ENCODE results near the gene C14orf119.

The C14orf119 gene

DNA sequence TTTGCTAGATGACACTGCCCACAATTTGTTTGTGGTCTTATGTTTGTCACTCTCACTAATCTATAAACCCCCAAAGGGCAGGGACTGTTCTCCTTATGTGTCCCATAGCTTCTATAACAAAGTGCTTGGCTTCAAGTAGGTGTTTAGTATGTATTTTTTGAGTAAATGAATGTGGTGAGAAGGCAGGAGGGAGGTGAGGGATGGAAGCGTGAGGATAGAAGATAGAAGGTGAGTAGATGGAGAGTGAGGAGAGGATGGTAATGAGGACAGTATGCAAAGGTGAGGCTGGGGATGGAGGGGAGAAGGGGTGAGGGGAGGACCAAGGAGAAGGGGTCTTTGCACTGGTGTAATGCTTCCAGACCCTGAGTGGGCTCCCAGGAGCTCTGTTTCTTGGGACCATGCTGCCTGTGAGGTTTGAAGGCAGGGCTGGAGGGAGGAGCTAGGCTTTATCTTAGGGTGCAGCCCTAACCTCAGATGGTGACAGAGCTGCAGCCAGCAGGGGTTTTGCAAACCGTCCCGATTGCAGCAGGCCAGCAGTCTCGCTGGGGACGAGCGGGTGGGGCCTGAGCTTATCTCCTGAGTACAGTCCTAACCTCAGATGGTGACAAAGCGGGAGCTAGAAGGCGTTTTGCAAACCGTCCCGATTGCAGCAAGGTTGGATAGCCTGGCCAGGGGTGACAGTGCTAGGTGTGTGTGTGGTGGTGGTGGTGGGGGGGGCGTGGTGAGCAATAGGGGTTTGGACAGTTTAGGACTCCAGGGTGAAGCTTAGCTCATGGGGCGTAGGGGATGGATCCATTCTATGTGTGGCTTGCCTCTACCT is 17.3 kb downstream of the C14orf119 start:
- no peak for DNase-seq

- DNase-seq: no peak
These were observed 18.3 kb downstream of the C14orf119 start for GRCh38 chr14:23113431-23114119.

GRCh38 chr14:23114120-23114458 is 18.8 kb downstream of the C14orf119 start:
- DNase-seq: no peak

GRCh38 chr14:23114669-23115038 is 19.3 kb downstream of the C14orf119 start:
- DNase-seq: no peak

DNA sequence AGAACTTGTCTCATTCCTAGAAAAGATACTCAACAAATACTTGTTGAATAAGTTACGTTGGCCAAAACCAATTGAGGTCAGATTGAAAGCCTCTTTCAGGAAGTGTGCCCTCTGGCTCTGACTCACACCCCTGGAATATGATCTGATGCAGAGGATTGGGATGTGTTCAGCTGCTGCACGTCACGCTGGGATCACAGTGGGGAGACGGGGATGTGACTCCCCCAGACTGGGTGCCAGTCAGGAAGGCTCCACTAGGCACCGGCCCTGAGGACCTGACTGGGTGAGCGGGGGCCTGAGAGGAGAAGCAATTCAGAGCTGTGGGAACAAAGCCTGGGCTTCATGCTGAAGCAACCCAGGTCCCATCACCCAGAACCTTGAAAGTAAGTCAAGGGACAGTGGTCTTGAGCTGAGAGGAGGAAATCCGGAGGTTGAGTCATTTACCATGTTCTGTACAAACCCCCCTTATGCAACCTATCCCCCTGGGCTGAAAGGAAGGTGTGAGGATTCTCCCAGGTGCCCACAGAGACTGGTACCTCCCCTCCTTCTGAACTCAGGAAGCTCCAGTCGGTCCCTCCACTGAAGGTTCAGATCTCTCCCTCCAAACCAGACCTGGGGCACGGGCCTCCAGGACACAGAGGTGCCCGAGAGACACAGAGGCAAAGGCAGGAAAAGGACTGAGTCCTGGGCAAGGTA is 19.9 kb downstream of the C14orf119 start:
- DNase-seq: no peak

GRCh38 chr14:23115918-23116317 is 20.6 kb downstream of the C14orf119 start:
- DNase-seq: no peak

DNA sequence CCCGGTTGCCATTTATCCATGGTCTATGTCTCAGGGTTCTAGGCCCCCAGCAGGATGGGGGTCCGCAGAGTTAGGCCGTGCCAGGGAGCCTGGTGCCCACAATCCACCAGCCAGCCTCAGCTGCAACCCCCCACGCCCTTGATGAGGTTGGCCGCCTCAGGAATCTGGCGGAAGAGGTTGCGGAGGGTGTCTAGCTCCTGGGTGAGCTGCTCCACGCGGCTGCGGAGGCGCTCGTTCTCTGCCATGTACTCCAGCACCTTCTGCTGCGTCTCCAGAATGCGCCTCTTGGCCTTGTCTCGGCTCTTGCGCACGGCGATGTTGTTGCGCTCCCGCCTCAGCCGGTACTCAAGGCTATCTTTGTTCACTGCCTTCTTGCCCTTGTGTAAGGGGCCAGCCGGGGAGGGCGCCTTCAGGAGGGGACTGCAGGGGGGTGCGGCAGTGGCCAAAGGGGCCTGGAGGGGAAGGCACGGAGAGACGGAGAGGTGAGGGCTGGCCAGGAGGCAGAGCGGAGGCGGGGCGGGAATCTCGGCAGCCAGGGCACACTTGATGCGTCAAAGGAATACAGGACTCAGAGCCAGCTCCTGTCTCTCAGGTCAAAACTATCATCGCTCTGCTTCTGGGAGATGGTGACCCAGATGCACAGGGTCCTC is 22.2 kb downstream of the C14orf119 start:
- no peak for DNase-seq

DNA sequence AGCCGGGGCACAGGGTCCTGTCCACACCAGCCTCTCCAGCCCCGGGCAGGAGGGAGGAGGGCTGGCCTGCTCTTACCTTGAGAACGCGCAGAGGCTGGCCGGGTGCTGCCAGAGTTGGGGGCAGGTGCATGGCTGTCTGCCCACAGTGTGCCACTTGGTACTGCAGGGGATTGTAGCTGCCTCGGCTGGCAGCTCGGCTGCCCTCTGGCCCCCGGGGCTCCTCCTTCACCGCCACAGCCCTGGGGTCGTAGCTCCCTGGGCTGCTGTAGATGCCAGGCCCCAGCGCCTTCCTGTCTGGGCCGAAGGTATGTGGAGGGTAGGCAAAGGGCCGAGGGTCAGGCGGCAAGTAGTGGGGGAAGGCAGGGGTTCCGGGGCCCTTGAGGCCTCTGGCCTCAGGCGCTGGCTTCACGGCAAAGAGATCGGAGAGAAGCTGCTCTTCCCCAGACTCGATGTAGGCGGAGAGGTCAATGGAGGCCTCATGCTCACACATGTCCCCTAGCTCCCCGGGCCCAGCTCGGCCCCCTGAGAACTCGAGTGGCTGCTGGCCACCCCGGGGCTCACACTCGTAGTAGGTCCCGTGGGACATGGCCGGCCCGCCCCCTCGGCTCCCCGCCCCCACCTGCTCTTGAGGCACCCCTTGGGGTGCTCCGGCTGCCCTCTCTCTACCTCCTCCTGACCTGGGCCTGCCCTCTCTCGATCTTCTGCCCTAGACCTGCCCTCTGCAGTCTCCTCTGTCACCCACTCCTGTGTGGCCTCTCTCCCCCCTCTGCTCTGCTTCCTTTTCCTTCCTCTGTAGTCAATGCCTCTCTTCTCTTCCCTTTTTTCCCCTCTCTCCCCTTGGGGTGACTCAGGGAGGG is 23.4 kb downstream of the C14orf119 start, which contains the start of gene CEBPE:
TSS of gene CEBPE (minus strand) at position 750 of the 857 bp plus-strand sequence. CDS start at position 586, 164 bp downstream.
- no peak for DNase-seq

GRCh38 chr14:23119363-23120327 is 24.3 kb downstream of the C14orf119 start:
- no peak for DNase-seq

GRCh38 chr14:23120541-23121251 is 25.4 kb downstream of the C14orf119 start:
- peak; percentile 69 to 70 for DNase-seq

DNA sequence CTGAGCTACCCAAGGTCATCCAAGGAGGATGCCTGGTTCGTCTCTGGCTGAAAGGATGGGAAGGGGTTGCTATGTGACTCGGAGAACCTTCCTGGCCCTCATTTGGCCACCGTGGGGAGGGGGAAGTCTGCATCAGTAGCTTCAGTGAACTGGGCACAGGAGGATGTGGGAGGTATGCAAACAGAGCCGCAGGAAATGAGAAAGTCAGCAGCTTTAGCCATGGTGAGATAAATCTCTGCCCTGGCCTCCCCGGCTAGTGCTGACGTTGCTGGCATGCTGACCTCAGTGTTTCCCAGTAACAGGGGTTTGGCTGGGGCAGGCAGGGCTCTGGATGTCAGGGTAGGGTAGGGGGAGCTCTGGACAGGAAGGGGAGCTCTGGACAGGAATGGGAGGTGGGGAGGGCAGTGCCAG is 26.1 kb downstream of the C14orf119 start:
- no peak for DNase-seq

DNA sequence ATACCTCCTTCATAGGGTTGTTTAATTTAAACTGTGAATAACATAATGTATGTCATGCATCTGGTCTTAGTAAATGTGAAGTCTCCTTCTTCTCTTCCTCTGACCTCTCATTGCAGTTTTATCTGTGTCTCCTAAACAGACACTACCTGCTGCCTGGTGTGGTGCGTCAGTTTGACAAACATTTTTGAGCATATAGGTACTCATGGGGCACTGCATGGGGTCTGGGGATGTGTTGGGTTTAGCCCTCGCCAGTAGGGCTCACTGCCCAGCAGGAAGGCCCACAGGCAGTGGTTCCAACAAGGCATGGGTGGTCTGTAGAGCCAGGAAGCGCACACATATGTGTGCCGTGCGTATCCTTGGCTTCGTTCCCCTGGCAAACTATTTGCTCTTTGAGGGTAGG is 26.8 kb downstream of the C14orf119 start:
- DNase-seq: no peak

DNA sequence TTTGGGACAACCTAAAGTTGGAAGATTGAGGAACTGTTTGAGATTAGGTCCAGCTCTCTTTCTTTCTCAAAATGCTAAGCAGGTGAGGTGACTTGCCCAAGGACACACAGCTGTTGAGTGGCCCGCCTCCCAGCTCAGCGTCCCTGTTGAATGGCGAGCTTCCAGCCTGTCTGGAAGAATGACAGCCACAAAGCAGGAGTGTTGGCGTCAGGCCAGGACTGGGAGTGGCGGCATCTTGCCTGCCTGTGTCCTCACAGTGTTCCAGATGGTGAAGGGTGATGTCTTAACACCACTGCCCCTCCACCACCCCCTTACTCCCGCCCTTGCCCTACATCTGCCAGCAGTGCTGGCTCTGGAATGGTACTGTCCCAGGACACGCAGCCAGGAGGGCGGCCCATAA is 28.1 kb downstream of the C14orf119 start:
- DNase-seq: no peak

DNA sequence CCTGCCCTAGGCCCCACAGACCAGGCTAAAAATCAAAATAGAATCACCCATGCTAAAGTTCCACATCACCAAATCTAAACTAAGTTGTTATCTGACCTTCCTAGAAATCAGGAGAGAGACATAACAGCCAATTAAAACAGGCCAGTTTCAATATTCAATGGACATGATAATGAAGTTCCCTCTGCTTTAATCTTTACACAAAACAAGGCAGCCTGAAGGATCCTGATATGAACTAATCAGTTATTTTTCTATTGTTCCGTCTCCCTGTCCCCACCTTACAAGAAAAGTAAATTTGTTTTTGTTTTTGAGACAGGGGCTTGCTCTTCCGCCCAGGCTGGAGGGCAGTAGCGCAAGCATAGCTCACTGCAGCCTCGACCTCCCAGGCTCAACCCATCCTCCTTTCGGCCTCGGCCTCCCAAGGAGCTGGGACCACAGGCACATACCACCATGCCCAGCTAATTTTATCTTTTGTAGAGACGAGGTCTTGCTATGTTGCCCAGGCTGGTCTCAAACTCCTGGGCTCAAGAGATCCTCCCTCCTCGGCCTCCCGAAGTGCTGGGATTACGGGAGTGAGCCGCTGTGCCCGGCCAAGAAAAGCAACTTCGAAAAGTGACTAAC is 29.1 kb downstream of the C14orf119 start:
- DNase-seq: no peak

GRCh38 chr14:23125011-23125410 is 29.7 kb downstream of the C14orf119 start:
- DNase-seq: no peak

GRCh38 chr14:23125933-23126524 is 30.7 kb downstream of the C14orf119 start:
- no peak for DNase-seq

- DNase-seq: no peak
These were observed 31.4 kb downstream of the C14orf119 start for GRCh38 chr14:23126548-23127278.

DNA sequence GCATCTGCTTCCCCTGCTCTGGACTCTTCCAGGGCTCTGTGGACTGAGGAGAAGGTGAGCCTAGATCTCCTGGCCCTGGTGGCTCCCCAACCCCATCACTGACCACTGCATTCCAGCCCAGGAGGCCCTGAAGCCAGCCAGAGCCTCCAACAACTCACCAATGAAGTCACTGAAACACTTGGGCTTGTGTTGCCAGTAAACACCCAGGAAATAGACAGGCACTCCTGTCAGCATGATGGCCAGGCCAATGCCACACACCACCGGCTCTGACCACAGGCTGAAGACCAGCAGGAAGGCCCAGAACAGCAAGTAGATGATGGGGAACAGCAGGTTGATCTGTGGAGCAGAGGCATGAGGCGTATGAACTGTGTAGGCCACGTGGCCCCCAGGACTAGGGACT is 32.6 kb downstream of the C14orf119 start:
- no peak for DNase-seq

Measured in stimulated activated CD4-positive, alpha-beta T cell treated with anti-CD3 and anti-CD28 coated beads, Interleukin-4, amount 100 ng/mL, for 4 hours (primary cell).